COR-L47 (cell line): Measurements from ENCODE around the gene FARP1.

ENCODE experiments used
- DNase-seq: peaks from one replicate; lab custom pipeline; 2025; lab: John Stamatoyannopoulos, UW

The FARP1 gene

GRCh38 chr13:98467263-98467985, 324.5 kb downstream of the FARP1 start:
- DNase-seq = no peak

DNA sequence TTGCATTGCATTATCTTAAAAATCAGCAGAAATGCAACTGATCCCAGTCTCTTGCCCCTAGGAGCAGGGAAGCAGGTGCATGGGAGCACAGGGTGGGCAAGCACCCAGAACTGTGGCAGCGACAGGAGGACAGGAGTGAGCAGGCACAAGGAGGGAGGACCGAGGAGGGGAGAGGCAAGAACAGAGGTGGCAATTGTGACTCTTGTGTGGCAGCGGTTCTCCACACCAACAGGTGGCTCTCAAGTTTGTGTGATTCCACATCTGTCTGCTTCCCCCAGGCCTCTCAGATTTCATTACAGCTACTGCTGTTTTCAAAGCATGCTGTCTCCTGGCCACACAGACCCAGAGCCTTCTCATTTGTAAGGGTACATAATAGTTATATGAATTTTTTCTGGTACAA, 325.5 kb downstream of the FARP1 start:
- DNase-seq = no peak

- no peak for DNase-seq
Measured at GRCh38 chr13:98468929-98469328, 326.0 kb downstream of the FARP1 start.

DNA sequence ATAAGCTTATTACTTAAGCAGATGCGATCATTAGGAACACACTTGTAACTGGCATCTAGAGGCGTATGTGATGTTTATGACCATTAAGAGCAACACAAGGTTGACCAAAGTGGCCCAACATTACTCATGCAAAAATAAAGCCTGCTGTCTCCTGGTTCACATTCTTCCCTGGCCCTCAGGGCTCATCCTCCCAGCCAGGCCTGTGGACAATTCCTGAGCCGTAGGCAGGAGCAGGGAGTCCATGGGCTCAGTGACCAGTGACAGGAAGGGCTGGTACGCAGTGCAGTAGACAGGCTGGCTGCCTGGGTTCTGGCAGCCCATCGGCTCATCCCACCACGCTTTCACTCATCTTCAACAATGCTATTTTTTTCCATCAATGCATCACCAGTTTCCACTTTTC, 328.0 kb downstream of the FARP1 start:
- no peak for DNase-seq

GRCh38 chr13:98471934-98472333, 329.0 kb downstream of the FARP1 start:
- DNase-seq = no peak

GRCh38 chr13:98473135-98473787, 330.4 kb downstream of the FARP1 start:
- DNase-seq = no peak

DNA sequence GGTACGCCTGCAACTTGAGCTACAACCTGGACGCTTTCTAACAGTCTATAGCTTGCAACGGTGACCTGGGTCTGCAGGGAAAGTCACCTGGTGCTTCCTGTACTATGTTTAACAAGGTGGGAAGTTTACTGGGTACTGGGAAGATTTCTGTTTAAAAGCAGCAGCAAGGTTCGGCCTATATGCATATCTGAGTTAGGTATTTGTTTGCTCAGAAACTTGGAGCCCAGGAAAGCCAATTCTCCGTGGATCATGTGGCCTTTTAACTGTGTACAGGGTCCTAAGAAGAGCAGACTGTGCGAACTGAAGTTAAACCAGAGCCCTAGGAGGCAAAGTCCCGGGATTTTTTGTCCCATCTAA, 330.9 kb downstream of the FARP1 start:
- no peak for DNase-seq

- DNase-seq = no peak
Measured at GRCh38 chr13:98474292-98474691, 331.4 kb downstream of the FARP1 start.

GRCh38 chr13:98474761-98475160, 331.9 kb downstream of the FARP1 start:
- no peak for DNase-seq

- no peak for DNase-seq
Measured at GRCh38 chr13:98475522-98475921, 332.6 kb downstream of the FARP1 start.

DNA sequence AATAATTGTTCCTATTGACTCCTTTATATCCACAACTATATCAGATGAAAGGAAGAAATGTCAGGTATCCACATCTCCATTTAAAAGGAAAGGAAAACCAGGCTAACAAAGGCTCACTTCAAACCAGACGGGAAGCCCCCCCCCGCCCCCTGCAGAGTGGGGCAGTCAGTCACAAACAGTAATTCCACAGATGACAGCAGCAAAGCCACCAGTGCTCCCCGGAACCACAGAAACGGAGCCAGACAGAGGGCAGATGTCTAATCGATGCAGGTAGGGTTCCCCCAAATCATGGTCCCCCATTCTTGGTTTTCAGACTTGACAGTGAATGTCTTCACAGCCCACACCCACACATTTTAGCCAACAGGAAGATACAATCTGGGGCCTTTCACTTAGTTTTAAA, 333.2 kb downstream of the FARP1 start:
- no peak for DNase-seq

DNA sequence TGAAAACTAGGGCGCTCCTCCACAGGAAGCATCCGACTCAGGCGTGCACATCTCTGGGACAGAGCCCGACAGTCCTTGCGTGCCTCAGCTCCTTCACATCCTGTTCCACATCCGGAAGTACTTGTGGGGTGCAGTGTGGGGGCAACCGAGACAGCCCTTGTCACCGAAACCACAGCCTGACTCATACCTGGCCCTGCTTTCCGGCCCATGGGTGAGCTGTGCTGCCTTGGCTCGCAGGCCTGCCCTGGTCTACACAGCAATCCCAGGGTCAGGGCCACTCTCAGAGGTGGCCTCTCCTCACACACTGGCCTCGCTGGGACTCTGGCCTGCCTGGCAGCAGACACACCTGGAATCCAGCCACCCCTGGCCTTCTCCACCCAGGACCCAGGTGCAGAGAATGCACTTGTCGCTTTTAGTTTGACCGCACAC, 333.7 kb downstream of the FARP1 start:
- DNase-seq = no peak

- DNase-seq = no peak
Measured at GRCh38 chr13:98478189-98479129, 335.6 kb downstream of the FARP1 start.

- DNase-seq = no peak
Measured at GRCh38 chr13:98479496-98480003, 336.7 kb downstream of the FARP1 start.

- DNase-seq = no peak
Measured at GRCh38 chr13:98480915-98481877, 338.3 kb downstream of the FARP1 start.

DNA sequence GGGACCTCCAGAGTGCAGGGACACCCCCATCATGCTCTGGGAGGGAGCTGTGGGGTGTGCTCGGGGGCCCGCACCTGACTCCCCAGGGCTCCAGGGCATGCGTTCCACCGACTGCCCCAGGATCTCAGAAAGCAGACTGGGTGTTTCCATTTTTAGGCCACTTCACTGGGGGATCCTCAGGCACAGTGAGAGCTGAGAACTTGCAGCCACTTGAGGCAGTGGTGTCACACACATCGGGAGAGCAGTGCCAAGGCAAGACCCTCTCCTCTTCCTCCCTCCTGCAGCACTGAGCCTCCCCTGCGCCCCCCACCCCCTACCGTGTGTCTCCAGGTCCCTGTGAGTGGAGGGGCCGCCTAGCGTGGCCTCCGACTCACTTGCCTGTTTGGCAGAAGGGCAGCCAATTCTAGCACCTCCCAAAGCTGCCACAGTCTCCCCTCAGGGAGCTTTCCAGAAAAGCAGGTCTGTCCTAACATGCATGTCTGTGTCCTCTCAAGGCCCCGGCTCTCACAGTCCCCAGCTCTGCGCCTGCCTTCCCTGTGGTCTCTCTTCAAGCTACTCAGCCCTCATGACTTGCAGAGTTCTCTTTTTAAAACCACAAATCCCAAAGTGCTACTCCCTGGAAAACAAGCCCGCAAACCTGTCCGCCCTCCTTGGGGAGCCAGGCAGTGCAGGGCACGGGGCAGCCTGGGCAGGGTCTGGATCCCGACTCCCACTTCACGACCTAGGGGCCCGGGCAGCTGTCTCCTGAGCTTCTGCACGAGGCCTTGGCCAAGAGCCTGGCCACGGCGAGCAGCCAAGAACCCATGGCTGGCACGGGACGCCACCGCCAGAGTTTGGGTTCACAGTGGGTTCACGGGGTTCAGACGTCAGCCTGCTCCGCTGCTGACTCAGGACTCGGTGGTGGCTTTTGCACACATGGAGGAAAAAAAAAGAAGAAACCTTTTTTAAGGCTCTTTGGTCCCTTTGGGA, 339.9 kb downstream of the FARP1 start:
- no peak for DNase-seq

DNA sequence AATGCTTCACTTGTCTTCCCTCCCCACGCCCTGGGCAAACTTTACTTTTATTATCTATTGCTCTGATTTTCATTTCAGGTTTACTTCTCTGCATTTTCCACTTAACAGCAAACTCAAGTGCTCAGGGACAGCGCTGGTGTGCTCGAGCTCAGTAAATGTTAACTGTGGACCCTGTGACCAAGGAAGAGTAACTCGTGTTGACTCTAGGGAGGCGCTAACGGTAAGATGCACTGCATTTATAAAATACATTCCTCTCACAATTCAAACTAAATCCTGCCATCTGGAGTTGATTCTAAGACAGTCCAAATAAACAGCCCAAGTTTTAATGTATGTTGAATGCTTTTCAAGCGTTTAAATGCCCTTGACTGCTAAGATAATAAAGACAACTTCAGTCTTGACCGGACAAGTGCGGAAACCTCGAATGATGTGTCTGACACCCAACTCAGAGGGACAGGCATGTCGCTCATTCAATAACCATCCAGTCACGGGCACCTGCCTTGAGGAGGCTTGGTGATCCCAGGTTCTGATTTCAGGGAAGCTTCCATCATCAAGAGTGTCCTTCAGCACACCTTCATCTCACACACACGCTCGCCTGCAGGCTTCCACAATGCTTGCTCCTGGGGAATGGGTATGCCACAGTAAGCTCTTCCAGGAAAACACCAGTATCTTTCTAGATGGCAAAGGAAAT, 340.9 kb downstream of the FARP1 start:
- no peak for DNase-seq

DNA sequence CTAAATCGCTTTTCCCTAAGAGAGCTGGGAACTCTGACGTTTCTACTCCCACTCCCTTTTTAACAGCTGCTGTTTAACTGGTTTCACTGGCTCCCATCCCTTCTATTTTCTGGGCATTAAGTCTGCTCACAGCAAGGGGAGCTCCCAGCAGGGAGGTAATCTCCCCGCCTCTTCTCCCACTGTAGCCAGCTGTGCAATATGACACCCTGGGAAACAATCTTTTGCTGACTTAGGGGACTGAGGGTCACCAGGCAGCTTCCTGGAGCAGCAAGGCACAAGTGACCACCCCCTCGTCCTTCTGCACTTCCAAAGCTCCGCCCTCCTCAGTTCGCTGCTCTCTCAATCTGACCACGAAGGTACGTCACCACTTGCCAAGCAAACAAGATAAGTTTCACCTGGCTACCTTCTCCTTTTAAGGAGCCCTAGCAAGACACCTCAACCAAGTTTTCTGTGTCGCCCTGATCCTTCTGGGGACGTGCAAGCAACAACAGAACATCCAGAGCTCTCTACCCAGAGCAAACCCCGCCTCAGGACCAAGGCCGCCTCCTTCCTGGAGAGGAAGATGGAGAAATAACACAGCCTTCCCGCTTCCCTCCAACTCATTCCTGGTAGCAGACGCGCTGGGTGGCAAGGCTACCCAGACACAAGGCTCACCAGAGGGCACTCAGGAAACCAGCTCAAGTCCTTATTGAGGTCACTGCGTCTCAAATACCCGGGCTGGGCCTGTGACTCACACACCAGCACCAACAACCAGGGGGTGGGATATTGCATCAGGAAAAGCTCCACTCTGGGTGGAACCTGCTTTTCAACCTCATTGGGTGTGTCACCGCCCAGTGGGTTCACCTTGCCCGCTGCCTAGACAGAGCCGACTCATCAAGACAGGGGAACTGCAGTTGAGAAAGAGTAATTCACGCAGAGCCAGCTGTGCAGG, 341.7 kb downstream of the FARP1 start:
- peak; percentile 52 for DNase-seq
